ENCODE results near the gene LBH.

LBH gene

DNA sequence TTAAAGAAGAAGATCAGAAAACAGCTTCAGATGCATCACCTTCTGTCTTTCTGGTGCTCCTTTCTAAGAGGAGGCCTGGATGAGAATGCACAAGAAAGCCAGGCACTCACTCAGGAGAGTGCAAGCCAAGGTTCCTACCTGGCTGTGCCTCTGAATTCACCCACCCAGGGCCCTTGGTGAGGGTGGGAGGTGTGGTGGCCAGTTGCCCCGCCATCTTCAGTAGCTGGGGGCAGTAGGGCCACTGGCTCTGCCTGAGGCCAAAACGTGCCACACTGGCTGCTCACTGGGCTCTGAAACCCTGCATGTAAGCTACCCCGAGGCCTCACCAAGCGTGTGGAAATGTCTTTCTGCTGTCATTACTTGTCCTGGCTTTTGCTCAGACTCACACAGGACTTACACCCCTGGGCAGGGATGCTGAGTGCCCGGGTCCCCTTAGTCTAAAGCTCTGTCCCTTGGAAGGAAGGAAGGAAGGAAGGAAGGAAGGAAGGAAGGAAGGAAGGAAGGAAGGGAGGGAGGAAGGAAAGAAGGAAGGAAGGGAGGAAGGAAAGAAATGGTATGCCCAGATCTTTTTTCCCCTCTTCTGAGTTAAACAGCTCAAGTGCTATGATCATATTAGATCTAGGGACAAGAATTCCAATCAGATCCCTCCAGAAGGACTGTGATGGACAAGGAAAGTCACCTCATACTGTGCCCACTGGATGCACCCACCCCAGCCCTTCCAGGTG lies 8.5 kb upstream of the LBH start:
- TF ChIP-seq, protein P1, sequence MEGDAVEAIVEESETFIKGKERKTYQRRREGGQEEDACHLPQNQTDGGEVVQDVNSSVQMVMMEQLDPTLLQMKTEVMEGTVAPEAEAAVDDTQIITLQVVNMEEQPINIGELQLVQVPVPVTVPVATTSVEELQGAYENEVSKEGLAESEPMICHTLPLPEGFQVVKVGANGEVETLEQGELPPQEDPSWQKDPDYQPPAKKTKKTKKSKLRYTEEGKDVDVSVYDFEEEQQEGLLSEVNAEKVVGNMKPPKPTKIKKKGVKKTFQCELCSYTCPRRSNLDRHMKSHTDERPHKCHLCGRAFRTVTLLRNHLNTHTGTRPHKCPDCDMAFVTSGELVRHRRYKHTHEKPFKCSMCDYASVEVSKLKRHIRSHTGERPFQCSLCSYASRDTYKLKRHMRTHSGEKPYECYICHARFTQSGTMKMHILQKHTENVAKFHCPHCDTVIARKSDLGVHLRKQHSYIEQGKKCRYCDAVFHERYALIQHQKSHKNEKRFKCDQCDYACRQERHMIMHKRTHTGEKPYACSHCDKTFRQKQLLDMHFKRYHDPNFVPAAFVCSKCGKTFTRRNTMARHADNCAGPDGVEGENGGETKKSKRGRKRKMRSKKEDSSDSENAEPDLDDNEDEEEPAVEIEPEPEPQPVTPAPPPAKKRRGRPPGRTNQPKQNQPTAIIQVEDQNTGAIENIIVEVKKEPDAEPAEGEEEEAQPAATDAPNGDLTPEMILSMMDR (conservative IDR thresholded peaks at IDR 0.05): no peak
- no peak for TF ChIP-seq ZFX (IDR thresholded peaks at IDR 0.05)
- no peak overlapping the region for H3K27ac ChIP-seq

- TF ChIP-seq ZFX (IDR thresholded peaks at IDR 0.05): no peak
- TF ChIP-seq, protein P1 (conservative IDR thresholded peaks at IDR 0.05): no peak
- no peak overlapping the region for H3K27ac ChIP-seq
These were observed 7.9 kb upstream of the LBH start for GRCh38 chr2:30223413-30223874.

- H3K27ac ChIP-seq: no peak overlapping the region
- TF ChIP-seq, protein P1 (conservative IDR thresholded peaks at IDR 0.05): no peak
- TF ChIP-seq ZFX (IDR thresholded peaks at IDR 0.05): no peak
These were observed 7.2 kb upstream of the LBH start for GRCh38 chr2:30224151-30224550.

- TF ChIP-seq, protein P1 (conservative IDR thresholded peaks at IDR 0.05): no peak
- no peak for TF ChIP-seq ZFX (IDR thresholded peaks at IDR 0.05)
- H3K27ac ChIP-seq: no peak overlapping the region
These were observed 6.1 kb upstream of the LBH start for GRCh38 chr2:30225131-30225762.

DNA sequence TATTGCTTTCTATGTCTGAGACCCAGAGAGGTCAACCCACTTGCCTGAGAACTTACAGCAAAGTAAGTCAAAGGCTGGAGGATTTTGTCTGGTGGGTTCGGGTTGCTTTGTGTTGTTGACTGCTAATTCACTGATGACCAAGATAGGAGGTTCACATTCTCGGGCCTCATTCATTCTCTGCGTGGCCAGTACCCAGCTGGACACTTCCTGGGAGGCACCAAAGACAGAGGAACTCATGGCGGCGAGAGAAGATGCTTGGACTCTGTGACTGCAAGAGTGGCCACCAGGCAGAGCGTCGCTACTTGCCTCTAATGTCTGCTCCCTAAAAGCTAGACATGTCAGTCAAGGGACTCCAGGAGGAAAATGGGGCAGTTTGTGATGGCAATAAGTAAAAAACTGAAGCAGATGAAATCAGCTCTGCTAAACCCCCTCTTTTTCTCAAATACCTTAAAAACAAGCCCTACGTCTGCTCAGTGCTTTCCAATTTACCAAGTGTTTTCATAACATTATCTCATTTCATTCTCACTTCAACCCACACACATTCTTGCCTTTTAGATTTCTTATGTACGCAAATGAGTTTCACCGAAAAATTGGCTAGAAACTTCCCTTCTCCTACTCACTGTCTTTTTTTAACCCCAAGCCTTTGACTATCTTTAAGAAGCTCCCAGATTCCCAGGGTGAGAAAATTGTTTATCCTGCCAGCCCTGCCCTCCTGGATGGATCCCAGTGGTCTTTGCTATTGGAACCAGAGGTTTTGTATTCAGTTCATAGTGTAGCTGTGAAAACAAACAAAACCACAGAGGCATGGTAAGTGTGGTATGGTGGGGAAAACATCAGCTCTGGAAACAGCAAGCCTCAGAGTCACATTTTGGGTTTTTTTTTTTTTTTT lies 4.9 kb upstream of the LBH start:
- H3K27ac ChIP-seq: no peak overlapping the region
- TF ChIP-seq, protein P1 (conservative IDR thresholded peaks at IDR 0.05): no peak

DNA sequence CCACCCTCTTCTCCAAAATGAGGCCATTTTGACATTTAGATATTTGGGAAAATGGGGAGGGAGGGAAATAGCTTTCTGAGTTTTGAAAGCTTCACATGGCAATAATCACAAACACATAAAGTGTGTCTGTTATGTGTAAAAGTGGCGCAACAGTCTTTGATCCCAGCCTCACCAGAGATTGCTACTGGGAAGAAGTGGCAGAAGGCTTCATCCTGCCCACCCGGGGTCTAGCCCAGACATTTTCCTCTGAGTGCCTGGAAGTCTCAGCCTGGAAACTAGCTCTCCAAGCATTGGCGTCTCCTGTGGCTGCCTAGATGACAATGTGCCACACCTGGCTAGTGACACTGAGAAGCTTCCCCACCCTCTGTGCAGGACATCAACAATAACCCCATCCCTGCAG lies 1.7 kb upstream of the LBH start:
- TF ChIP-seq, protein P1 (conservative IDR thresholded peaks at IDR 0.05): no peak
- TF ChIP-seq ZFX (IDR thresholded peaks at IDR 0.05): no peak

More for the DNA sequence above, 1.7 kb upstream of the LBH start:
- H3K27ac ChIP-seq: no peak overlapping the region

Measured in C4-2B (cell line).